ENCODE measurements around the gene GPR78. TPM values are rescaled to one million over a fixed set of nuclear protein-coding genes. Genes with fewer than 3 reads are reported as not detected.

Gene GPR78
- total RNA-seq, 2 donors from 2014 or later: not detected

DNA sequence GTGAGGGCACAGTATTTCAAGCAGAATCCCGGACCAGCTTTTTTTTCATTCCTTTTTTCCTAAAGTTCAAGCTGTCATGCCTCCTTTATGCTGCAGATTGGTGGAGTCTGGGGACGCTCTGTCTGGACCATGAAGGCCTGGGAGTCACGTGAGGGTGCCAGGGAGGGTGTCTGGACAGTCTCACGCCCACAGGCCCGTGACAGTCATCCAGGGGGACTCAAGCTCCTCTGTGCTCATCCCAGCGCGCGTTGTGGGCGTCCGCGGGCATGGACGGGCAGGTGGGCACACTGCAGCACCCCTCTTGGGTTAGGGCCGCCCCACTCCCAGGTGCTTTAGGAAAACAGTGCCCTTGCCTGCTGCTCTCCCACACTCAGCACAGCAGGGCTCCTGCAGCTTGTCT, 17.1 kb downstream of the GPR78 start:
- H3K36me3 Mint-ChIP-seq (ENCODE audit: insufficient read depth in 2 of 2): no peaks in the 10 kb centered on the region
- H3K4me1 Mint-ChIP-seq (ENCODE audit: low read depth): no peaks in the 10 kb centered on the region
- H3K9me3 Mint-ChIP-seq: no peaks in the 10 kb centered on the region
- H3K27ac Mint-ChIP-seq: no peak overlapping the region
- H3K27me3 Mint-ChIP-seq (ENCODE audit: low read depth): peaks cover 10% of the 10 kb centered on the region
- ATAC-seq (replicated peaks in 1 of 2) (no peak), DNase-seq (no peak)
- H3K4me3 Mint-ChIP-seq: no peak overlapping the region

- Mint-ChIP-seq H3K4me1 (ENCODE audit: low read depth) (no peaks in the 10 kb centered on the region), H3K9me3 (no peaks in the 10 kb centered on the region), H3K27ac (no peak overlapping the region), H3K4me3 (no peak overlapping the region), H3K27me3 (ENCODE audit: low read depth) (peaks cover 10% of the 10 kb centered on the region), H3K36me3 (ENCODE audit: insufficient read depth in 2 of 2) (no peaks in the 10 kb centered on the region)
- DNase-seq: no peak
- no peak for ATAC-seq (replicated peaks in 1 of 2)
Observed at GRCh38 chr4:8597791-8598190, 17.6 kb downstream of the GPR78 start.

DNA sequence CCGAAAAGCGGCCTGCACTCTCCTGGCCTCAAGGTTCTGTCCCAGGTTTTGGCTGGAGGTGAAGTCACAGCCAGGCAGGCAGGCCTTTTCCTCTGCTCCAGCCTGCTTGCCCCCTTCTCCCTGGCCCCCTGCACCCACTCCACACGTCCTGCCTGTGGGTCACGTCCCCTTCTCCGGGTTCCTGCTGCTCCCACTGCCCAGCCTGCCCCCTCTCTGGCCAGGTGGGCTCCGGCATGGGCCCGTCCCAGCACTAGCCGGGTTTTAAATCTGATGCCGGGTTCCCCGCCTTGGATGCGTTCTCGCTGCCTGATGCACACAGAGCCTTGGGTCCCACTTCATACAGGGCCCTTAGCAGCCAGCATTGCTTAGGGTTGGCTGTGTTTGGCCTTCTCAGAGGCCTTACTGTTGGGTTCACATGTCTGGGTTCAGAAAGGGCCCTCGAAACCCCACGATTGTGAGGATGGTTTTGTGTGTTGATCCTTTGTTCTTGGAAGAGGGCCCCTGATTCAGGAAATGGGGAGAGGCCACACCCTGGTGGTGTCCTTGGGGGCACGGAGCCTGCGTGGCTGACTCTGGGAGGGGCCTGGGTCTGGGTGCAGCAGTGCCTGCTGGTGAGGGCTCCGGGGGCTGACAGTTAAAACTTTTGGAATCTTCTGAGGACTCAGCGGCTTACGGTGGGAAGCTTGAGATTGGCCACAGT, 18.3 kb downstream of the GPR78 start:
- Mint-ChIP-seq H3K4me1 (ENCODE audit: low read depth) (no peaks in the 10 kb centered on the region), H3K27me3 (ENCODE audit: low read depth) (peaks cover 10% of the 10 kb centered on the region), H3K27ac (no peak overlapping the region), H3K9me3 (no peaks in the 10 kb centered on the region), H3K36me3 (ENCODE audit: insufficient read depth in 2 of 2) (no peaks in the 10 kb centered on the region), H3K4me3 (no peak overlapping the region)
- DNase-seq: no peak
- ATAC-seq (replicated peaks in 1 of 2): no peak

DNA sequence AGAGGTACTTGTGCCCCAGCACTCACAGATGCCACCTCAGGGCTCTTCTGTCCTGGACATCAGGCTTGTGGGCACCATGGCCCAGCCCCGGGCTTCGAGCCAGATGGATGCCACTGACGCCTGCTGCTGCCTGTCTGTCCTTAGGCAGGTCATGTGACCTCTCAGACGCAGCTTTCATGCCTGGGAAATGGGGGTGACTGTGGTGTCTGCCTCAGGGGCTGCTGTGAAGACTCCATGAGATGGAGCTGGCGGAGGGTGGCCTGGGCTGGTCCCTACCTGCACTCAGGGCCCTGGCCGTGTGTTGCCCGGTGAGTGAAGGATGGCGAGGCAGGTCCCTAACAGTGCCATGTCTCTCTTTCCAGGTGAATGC, 18.9 kb downstream of the GPR78 start:
- H3K9me3 Mint-ChIP-seq: no peaks in the 10 kb centered on the region
- DNase-seq: no peak
- peaks cover 6% of the 10 kb centered on the region for H3K27me3 Mint-ChIP-seq (ENCODE audit: low read depth)
- no peak overlapping the region for H3K4me3 Mint-ChIP-seq
- no peak for ATAC-seq (replicated peaks in 1 of 2)
- no peak overlapping the region for H3K27ac Mint-ChIP-seq
- no peaks in the 10 kb centered on the region for H3K36me3 Mint-ChIP-seq (ENCODE audit: insufficient read depth in 2 of 2)
- H3K4me1 Mint-ChIP-seq (ENCODE audit: low read depth): no peaks in the 10 kb centered on the region

GRCh38 chr4:8599657-8600056, 19.5 kb downstream of the GPR78 start:
- Mint-ChIP-seq H3K4me3 (no peak overlapping the region), H3K36me3 (ENCODE audit: insufficient read depth in 2 of 2) (no peaks in the 10 kb centered on the region), H3K27ac (no peak overlapping the region), H3K27me3 (ENCODE audit: low read depth) (peaks cover under 1% of the 10 kb centered on the region), H3K9me3 (no peaks in the 10 kb centered on the region), H3K4me1 (ENCODE audit: low read depth) (no peaks in the 10 kb centered on the region)
- ATAC-seq (replicated peaks in 1 of 2): no peak
- no peak for DNase-seq

- no peaks in the 10 kb centered on the region for H3K9me3 Mint-ChIP-seq
- no peak for DNase-seq
- H3K27ac Mint-ChIP-seq: no peak overlapping the region
- no peak for ATAC-seq (replicated peaks in 1 of 2)
- no peaks in the 10 kb centered on the region for H3K27me3 Mint-ChIP-seq (ENCODE audit: low read depth)
- H3K36me3 Mint-ChIP-seq (ENCODE audit: insufficient read depth in 2 of 2): no peaks in the 10 kb centered on the region
- no peaks in the 10 kb centered on the region for H3K4me1 Mint-ChIP-seq (ENCODE audit: low read depth)
- H3K4me3 Mint-ChIP-seq: no peak overlapping the region
Observed at GRCh38 chr4:8600266-8600665, 20.1 kb downstream of the GPR78 start.

DNA sequence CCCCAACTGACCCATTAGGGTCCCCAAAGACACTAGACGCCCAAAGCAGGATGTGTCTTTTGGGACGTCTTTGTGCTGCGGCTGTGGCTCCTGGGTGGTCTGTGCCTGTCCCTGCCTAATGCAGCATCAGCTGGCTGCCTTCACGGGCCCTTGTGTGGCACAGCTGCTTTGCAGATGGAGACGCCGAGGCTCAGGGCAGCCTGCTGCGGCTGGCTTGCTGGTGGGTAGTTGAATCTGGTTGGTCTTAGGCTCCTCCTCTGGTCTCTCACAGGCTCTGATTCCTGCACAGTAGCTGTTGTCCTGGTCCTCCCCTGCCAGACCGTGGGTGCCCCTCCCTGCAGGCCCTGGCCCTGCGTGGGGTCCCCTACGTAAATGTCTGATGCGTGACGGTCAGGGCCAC, 20.5 kb downstream of the GPR78 start:
- H3K4me3 Mint-ChIP-seq: no peak overlapping the region
- no peaks in the 10 kb centered on the region for H3K27me3 Mint-ChIP-seq (ENCODE audit: low read depth)
- no peak overlapping the region for H3K27ac Mint-ChIP-seq
- DNase-seq (no peak), ATAC-seq (replicated peaks in 1 of 2) (no peak)
- H3K36me3 Mint-ChIP-seq (ENCODE audit: insufficient read depth in 2 of 2): no peaks in the 10 kb centered on the region
- no peaks in the 10 kb centered on the region for H3K9me3 Mint-ChIP-seq
- H3K4me1 Mint-ChIP-seq (ENCODE audit: low read depth): no peaks in the 10 kb centered on the region

DNA sequence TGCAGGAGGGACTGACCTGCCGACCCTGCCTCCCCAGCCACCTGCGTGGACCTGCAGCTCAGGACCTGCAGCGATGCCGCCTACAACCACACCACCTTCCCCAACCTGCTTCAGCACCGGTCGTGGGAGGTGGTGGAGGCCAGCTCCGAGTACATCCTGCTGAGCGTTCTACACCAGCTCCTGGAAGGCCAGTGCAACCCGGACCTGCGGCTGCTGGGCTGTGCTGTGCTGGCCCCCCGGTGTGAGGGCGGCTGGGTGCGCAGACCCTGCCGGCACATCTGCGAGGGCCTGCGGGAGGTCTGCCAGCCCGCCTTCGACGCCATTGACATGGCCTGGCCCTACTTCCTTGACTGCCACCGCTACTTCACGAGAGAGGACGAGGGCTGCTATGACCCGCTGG, 20.9 kb downstream of the GPR78 start:
- DNase-seq (no peak), ATAC-seq (replicated peaks in 1 of 2) (no peak)
- Mint-ChIP-seq H3K27me3 (ENCODE audit: low read depth) (no peaks in the 10 kb centered on the region), H3K27ac (no peak overlapping the region), H3K36me3 (ENCODE audit: insufficient read depth in 2 of 2) (no peaks in the 10 kb centered on the region), H3K9me3 (no peaks in the 10 kb centered on the region), H3K4me1 (ENCODE audit: low read depth) (no peaks in the 10 kb centered on the region), H3K4me3 (no peak overlapping the region)

- DNase-seq (no peak), ATAC-seq (replicated peaks in 1 of 2) (no peak)
- no peaks in the 10 kb centered on the region for H3K27me3 Mint-ChIP-seq (ENCODE audit: low read depth)
- H3K4me3 Mint-ChIP-seq: no peak overlapping the region
- H3K9me3 Mint-ChIP-seq: no peaks in the 10 kb centered on the region
- H3K4me1 Mint-ChIP-seq (ENCODE audit: low read depth): no peaks in the 10 kb centered on the region
- no peak overlapping the region for H3K27ac Mint-ChIP-seq
- H3K36me3 Mint-ChIP-seq (ENCODE audit: insufficient read depth in 2 of 2): no peaks in the 10 kb centered on the region
Observed at GRCh38 chr4:8601556-8601955, 21.4 kb downstream of the GPR78 start.

DNA sequence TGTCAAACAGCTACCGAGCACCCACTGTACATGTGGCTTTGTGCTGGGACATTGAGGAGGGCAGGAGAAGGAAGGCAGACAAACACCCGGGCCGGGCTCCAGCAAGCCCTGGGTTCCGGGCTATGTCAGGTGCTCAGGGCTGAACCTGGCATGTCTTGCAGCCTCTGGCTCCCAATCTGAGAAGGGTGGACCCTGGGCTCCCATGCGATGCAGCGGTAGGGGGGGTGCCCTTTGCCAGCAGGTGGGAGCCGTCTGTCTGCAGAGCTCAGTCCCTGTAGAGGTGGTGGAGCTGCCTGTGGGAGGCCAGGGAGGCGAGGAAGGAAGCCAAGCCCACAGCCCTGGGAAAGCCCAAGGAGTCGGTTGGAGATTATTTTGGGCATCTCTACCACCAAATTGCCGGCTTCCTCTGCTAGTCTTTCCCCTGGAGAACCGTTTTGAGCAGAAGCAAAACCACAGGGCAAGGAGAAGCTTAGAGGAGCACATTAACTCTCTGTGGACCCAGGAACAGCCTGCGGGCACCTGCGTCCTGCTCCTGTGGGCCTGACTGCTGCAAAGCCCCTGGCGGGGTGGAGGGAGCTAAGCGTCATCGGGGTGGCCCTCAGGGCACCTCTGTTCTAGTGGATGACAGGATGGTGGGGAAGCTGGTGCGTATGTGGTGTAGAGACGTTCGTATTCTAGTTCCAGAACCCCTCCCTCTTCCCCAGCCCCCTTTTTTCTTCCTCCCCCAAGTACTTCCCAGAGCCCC, 22.7 kb downstream of the GPR78 start:
- no peaks in the 10 kb centered on the region for H3K9me3 Mint-ChIP-seq
- ATAC-seq (replicated peaks in 1 of 2): no peak

GRCh38 chr4:8603931-8604330, 23.7 kb downstream of the GPR78 start:
- Mint-ChIP-seq H3K27me3 (ENCODE audit: low read depth) (no peaks in the 10 kb centered on the region), H3K36me3 (ENCODE audit: insufficient read depth in 2 of 2) (no peaks in the 10 kb centered on the region)

More for the DNA sequence above, 22.7 kb downstream of the GPR78 start:
- Mint-ChIP-seq H3K27ac (no peak overlapping the region), H3K4me1 (ENCODE audit: low read depth) (no peaks in the 10 kb centered on the region), H3K27me3 (ENCODE audit: low read depth) (no peaks in the 10 kb centered on the region), H3K4me3 (no peak overlapping the region), H3K36me3 (ENCODE audit: insufficient read depth in 2 of 2) (no peaks in the 10 kb centered on the region)
- DNase-seq: no peak

DNA sequence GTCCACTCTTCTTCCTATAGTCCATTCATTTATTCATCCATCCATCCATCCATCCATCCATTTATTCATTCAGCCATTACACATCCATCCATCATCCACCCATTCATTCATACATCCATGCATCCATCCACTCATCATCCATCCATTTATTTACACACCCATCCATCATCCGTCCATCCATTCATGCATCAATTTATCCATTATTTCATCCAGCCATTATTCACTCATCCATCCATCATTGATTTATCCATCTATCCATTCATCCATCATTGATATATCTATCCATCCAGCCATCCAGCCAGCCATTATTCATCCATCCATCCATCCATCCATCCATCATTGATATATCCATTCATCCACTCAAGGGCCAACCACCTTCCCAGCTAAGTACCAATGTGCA, 25.1 kb downstream of the GPR78 start:
- no peak overlapping the region for H3K4me3 Mint-ChIP-seq
- no peaks in the 10 kb centered on the region for H3K27me3 Mint-ChIP-seq (ENCODE audit: low read depth)
- DNase-seq: no peak

More at GRCh38 chr4:8603931-8604330, 23.7 kb downstream of the GPR78 start:
- Mint-ChIP-seq H3K9me3 (no peaks in the 10 kb centered on the region), H3K4me3 (no peak overlapping the region), H3K27ac (no peak overlapping the region), H3K4me1 (ENCODE audit: low read depth) (no peaks in the 10 kb centered on the region)
- DNase-seq: no peak
- ATAC-seq (replicated peaks in 1 of 2): no peak

GRCh38 chr4:8606476-8606875, 26.3 kb downstream of the GPR78 start:
- Mint-ChIP-seq H3K9me3 (no peaks in the 10 kb centered on the region), H3K4me1 (ENCODE audit: low read depth) (no peaks in the 10 kb centered on the region)

More for the DNA sequence above, 25.1 kb downstream of the GPR78 start:
- Mint-ChIP-seq H3K9me3 (no peaks in the 10 kb centered on the region), H3K36me3 (ENCODE audit: insufficient read depth in 2 of 2) (no peaks in the 10 kb centered on the region), H3K4me1 (ENCODE audit: low read depth) (no peaks in the 10 kb centered on the region), H3K27ac (no peak overlapping the region)
- no peak for ATAC-seq (replicated peaks in 1 of 2)

DNA sequence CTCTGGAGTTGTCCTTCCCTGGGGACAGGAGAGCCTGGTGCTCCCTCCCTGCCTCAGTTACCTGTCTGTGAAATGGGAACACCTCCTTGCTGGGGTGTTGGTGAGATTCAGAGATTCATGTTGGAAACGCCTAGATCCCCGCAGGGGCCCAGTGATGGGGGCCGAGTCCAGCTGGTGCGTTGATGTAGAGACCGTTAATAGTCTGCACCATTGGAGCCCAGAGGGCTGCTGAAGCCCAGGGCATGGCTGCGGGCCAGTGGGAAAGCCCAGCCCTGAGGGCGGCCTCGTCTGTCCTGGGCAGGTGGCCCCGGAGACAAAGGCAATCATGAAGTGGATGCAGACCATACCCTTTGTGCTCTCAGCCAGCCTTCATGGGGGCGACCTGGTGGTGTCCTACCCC, 26.8 kb downstream of the GPR78 start:
- H3K27me3 Mint-ChIP-seq (ENCODE audit: low read depth): no peaks in the 10 kb centered on the region
- H3K4me1 Mint-ChIP-seq (ENCODE audit: low read depth): no peaks in the 10 kb centered on the region
- DNase-seq: no peak
- no peak overlapping the region for H3K4me3 Mint-ChIP-seq
- ATAC-seq (replicated peaks in 1 of 2): no peak
- H3K36me3 Mint-ChIP-seq (ENCODE audit: insufficient read depth in 2 of 2): no peaks in the 10 kb centered on the region
- H3K9me3 Mint-ChIP-seq: no peaks in the 10 kb centered on the region
- H3K27ac Mint-ChIP-seq: no peak overlapping the region

More at GRCh38 chr4:8606476-8606875, 26.3 kb downstream of the GPR78 start:
- H3K27me3 Mint-ChIP-seq (ENCODE audit: low read depth): no peaks in the 10 kb centered on the region
- no peak overlapping the region for H3K27ac Mint-ChIP-seq
- ATAC-seq (replicated peaks in 1 of 2): no peak
- no peaks in the 10 kb centered on the region for H3K36me3 Mint-ChIP-seq (ENCODE audit: insufficient read depth in 2 of 2)
- no peak overlapping the region for H3K4me3 Mint-ChIP-seq
- no peak for DNase-seq

All from activated T-cell treated with anti-CD3 and anti-CD28 coated beads, Interleukin-2, amount 50 U/mL, for 72 hours (primary cell).